Mesenteric fat pad (tissue), 1 donor: ENCODE results near the gene MEIS1. TPM values are rescaled to one million over a fixed set of nuclear protein-coding genes. Genes with fewer than 3 reads are reported as not detected.

Experiments used
- DNase-seq: peaks from one replicate; pipeline ENCODE4 v3.0.0-alpha.2; 2020; ENCODE audit warnings: low spot score
- total RNA-seq: library from RNA; stranded (reverse); fragmentation: NEBNext Ultra II Directional; extraction: Animal tissue kit (Norgen Biotek cat#: 25700); gene quantifications from one replicate; pipeline ENCODE4 v1.2.1, GENCODE V29; 2021
- donor health status: DM: yes; HTN: yes; CAD: no.

The MEIS1 gene
- total RNA-seq, 1 donor from 2014 or later, result 31.7 TPM

GRCh38 chr2:66562304-66562685, 127.4 kb downstream of the MEIS1 start:
- no peak for DNase-seq

DNA sequence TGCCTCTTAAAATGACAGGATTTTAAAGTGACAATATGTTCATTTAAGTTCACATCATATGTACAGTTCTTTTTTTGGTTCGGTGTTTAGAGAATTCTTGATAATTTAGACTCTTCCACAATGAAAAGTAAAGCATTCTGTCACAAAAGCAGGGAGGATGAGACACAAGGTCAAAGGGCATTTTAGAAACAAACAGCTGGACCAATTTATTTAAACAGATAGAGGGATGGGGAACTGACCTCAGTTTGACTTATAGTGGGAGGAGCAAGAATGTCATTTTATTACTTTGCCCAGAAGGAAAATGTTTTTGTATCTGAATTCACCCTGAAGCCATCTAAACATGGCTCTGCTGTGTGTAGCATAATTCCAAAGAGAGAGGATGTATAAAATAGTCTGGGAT, 128.5 kb downstream of the MEIS1 start:
- DNase-seq, result no peak

GRCh38 chr2:66565291-66565690, 130.4 kb downstream of the MEIS1 start:
- DNase-seq, result no peak

DNA sequence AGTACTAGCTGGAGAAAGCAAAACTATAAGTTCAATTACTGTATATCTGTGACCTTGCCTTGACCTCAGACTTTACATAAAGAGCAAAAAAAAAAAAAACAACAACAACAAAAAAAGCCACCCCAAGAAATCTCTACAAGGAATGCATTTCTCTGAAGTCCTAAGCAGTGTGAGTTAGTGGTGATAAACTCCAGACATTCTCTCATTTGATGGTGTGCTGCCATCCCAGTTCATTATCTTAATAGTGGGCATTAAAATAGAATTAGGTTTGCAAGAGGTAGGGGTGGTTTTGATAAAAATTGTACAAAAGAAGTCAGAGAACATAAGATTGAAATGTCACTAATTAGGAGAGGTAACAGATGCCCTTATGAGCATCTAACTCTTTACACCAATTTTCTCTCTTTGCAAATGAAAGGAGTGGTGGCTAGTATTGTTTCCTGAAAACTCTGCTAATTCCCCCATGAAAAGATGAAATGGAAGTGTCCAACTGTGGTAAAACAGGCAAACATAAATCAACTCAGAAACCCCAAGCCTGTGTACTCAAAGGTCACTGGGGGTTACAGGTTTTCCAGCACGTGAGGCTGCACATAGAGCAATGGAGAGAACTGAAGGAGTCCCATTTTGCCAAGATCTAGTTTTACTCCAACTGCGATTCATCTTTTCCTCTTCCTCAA, 131.9 kb downstream of the MEIS1 start:
- DNase-seq, result no peak

DNA sequence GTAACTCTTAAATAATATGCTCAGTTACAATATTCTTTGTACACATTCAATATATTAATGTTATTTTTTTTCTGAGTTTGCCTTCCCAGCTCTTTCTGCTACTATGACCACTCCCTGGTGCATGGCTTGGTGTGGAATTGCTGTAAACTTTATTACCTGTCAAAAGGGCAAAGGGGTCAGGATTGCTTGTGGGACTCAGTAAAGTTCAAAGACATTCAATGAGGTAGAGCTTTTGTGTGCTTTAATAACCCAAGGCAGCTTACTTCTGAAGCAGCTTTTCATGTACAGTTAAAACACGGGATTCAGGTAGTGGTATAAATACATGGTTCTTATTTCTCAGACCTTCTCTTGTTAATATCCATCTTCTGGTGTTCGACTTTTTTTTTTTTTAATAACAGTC, 132.8 kb downstream of the MEIS1 start:
- no peak for DNase-seq

- no peak for DNase-seq
Measured at GRCh38 chr2:66568650-66569300, 133.8 kb downstream of the MEIS1 start.

DNA sequence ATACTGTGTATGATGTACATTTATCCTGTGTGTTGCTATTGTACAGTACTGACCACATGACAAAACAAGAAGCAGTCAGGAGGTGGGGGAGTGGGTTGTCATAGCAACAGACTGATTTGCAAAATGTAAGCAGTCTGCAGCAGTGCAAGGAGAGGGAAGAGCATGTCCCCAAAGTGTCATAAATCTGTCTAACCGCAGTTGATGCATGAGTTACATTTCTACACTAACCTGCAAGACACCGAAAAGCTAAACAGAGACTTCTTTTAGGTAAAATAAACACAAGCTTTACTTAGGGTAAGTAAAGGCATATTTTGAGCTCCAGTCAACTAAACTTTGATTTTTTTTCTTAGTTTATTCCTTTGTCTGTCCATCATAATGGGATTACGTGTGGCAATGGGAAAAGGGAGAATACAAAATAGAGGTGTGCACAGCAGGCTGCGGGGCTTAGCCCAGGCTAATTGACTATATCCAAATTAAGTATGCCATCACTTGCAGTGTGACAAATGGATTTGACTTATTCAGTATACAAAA, 134.5 kb downstream of the MEIS1 start:
- no peak for DNase-seq

DNA sequence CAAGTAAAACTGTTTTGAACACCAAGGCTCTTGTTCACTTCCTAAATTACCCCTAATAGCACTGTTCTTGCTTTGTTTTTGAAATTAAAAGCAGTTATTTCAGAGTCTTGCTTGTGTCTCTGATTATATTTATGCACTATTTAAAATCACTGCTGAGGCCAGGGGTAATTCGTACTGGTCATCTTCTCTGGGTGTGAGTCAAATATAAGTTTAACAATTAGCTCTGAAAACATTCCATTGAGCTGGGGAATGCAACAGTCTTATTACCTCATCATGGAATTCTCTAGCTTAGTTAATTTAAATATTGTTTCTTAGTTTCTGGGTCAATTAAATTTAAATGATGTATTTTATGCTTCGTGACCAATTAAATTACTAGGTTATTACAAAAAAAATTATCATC, 135.0 kb downstream of the MEIS1 start:
- DNase-seq, result no peak

GRCh38 chr2:66570471-66570870, 135.5 kb downstream of the MEIS1 start:
- DNase-seq, result no peak

GRCh38 chr2:66571918-66572317, 137.0 kb downstream of the MEIS1 start:
- no peak for DNase-seq

DNA sequence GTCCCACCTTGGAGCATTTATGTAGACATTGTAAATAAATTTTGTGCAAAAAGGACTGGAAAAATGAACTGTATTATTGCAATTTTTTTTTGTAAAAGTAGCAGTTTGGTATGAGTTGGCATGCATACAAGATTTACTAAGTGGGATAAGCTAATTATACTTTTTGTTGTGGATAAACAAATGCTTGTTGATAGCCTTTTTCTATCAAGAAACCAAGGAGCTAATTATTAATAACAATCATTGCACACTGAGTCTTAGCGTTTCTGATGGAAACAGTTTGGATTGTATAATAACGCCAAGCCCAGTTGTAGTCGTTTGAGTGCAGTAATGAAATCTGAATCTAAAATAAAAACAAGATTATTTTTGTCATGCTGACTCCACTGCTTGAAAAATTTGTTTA, 137.5 kb downstream of the MEIS1 start:
- no peak for DNase-seq

GRCh38 chr2:66573416-66573815, 138.5 kb downstream of the MEIS1 start:
- no peak for DNase-seq

- DNase-seq, result no peak
Measured at GRCh38 chr2:66573821-66574233, 138.9 kb downstream of the MEIS1 start.

- no peak for DNase-seq
Measured at GRCh38 chr2:66574701-66575624, 140.0 kb downstream of the MEIS1 start.

GRCh38 chr2:66575625-66576310, 140.8 kb downstream of the MEIS1 start:
- no peak for DNase-seq

- no peak for DNase-seq
Measured at GRCh38 chr2:66576311-66576560, 141.3 kb downstream of the MEIS1 start.

GRCh38 chr2:66576561-66577320, 141.8 kb downstream of the MEIS1 start:
- DNase-seq, result no peak

DNA sequence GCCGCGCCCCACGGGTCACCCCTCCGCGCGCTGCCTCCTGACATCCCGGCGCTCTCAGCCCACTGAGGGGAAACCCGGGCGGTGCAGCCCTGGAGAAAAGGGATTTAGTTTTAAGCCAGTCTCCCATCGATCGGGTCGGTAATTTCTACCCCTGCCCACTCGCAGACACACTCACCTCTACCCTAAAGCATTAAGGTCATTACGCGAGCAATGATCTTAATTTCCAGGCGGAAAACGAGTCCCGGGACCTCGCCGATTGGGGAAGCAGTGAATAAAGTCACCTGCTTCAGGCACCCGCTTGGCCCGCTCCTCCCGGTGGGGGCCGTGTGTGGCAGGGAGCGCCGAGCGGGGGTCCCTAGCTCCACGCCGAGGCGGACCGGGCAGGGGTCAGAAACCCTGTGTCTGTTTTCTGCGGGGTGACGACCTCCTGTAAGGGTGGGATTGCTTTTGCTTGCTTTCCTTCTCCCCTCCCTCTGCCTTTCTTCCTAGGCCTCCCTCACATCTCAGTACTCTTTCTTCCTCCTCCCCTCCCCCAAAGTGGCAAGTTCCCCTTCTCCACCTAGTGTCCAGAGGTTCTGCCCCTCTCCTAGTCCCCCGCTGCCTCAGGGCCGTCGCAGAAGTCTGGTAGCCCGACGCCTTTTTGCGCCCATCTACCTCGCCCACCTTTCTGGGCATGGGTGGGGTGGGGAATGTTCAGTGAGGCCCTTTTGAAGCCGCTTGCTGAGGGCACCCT, 142.6 kb downstream of the MEIS1 start:
- no peak for DNase-seq

DNA sequence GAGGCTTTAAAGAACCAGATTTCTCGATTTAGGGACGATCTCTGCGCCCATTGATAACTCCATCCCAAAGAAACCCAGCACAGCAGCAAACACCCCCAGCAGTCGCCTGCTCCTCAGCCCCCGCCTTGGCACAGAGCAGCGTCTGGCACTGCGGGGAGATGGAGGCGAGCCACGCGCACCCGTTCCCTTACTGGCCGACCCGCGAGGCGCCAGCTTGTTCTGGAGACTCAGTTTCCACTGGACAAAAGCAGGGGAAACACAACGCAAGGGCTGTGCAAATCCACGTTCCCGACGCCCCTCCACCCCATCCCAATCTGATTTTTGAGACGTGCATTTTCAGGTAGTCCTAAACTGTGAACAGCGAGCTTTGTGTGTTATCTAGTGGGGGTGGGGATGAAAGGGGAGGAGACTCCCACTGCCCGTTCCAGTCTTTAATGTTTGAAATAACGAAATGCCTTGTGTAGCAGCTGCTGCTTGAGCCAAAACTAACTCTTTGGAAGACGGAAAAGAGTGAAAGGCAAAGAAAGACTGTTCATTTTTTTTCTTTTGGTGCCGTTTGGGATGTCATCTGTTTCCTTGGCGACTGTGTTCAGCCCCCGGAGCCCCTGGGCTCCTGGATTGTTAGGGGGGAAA, 143.2 kb downstream of the MEIS1 start:
- no peak for DNase-seq

DNA sequence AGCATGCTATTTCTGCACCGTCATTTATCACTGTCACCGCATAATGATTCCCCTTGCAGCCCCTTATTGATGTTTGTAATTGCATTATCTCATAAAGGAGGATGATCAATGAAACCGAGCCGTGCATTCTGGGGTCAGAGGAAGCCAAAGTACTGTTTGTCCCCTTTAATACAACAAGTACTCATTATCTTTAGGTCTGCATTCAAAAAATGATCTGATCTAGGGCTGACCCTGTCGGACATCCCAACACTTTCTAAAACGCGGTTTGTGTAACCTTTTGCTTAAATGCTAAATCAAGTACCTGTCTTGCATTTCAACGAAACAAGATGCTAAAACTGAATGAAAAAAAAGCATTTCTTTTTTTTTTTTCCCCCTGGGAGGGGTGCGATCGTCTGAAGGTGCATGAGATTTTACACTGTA, 143.8 kb downstream of the MEIS1 start:
- DNase-seq, result no peak
